ENCODE data around the gene PI4KB.

The PI4KB gene

DNA sequence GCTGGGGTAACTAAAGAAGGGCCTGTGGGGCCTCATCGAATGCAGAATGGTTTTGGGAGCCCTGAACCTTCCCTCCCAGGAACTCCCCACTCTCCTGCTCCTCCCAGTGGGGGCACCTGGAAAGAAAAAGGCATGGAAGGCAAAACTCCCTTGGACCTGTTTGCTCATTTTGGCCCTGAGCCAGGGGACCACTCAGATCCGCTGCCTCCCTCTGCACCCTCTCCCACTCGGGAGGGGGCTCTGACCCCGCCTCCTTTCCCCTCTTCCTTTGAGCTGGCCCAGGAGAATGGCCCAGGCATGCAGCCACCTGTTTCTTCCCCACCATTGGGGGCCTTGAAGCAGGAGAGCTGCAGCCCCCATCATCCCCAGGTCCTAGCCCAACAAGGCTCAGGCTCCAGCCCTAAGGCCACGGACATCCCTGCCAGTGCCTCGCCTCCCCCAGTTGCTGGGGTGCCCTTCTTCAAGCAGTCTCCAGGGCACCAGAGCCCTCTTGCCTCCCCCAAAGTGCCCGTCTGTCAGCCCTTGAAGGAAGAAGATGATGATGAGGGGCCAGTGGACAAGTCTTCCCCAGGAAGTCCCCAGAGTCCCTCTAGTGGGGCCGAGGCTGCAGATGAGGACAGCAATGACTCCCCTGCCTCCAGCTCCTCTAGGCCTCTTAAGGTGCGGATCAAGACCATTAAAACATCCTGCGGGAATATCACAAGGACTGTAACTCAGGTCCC is 40.4 kb downstream of the PI4KB start:
- H3K4me3 ChIP-seq (ENCODE audit: low read length, poor library complexity, severe bottlenecking) = no peak overlapping the region
- peaks cover 49% of the 10 kb centered on the region; the same call in 1 of the 2 replicates for H3K36me3 ChIP-seq (ENCODE audit: insufficient read depth, low read length)
- H3K9me2 ChIP-seq (replicated peaks; ENCODE audit: low read depth, low read length) = no peaks in the 10 kb centered on the region
- no peak overlapping the region for H3K9ac ChIP-seq (ENCODE audit: low read depth, low read length, poor library complexity, severe bottlenecking)
- H3K4me1 ChIP-seq (ENCODE audit: insufficient read depth, low read length, poor library complexity, severe bottlenecking) = peaks cover 15% of the 10 kb centered on the region
- H3K9me3 ChIP-seq (ENCODE audit: insufficient read depth, low read depth, low read length) = no peaks in the 10 kb centered on the region
- TF ChIP-seq EZH2phosphoT487 (IDR thresholded peaks at IDR 0.05; ENCODE audit: borderline replicate concordance) = no peak
- TF ChIP-seq, protein P1, sequence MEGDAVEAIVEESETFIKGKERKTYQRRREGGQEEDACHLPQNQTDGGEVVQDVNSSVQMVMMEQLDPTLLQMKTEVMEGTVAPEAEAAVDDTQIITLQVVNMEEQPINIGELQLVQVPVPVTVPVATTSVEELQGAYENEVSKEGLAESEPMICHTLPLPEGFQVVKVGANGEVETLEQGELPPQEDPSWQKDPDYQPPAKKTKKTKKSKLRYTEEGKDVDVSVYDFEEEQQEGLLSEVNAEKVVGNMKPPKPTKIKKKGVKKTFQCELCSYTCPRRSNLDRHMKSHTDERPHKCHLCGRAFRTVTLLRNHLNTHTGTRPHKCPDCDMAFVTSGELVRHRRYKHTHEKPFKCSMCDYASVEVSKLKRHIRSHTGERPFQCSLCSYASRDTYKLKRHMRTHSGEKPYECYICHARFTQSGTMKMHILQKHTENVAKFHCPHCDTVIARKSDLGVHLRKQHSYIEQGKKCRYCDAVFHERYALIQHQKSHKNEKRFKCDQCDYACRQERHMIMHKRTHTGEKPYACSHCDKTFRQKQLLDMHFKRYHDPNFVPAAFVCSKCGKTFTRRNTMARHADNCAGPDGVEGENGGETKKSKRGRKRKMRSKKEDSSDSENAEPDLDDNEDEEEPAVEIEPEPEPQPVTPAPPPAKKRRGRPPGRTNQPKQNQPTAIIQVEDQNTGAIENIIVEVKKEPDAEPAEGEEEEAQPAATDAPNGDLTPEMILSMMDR (conservative IDR thresholded peaks at IDR 0.05; ENCODE audit: low read length) = no peak
- H3K27me3 ChIP-seq (ENCODE audit: insufficient read depth, low read length, poor library complexity, severe bottlenecking) = no peaks in the 10 kb centered on the region
- no peak overlapping the region for H2AFZ ChIP-seq (ENCODE audit: low read length)
- H3K4me2 ChIP-seq (ENCODE audit: low read depth, low read length, poor library complexity, severe bottlenecking) = no peak overlapping the region
- H3K79me2 ChIP-seq (ENCODE audit: insufficient read depth, low read length) = peaks cover 44% of the 10 kb centered on the region
- H4K20me1 ChIP-seq (ENCODE audit: insufficient read depth, low read length, poor library complexity, severe bottlenecking) = peaks cover 37% of the 10 kb centered on the region
- H3F3A ChIP-seq (ENCODE audit: low read depth) = no peaks in the 10 kb centered on the region

DNA sequence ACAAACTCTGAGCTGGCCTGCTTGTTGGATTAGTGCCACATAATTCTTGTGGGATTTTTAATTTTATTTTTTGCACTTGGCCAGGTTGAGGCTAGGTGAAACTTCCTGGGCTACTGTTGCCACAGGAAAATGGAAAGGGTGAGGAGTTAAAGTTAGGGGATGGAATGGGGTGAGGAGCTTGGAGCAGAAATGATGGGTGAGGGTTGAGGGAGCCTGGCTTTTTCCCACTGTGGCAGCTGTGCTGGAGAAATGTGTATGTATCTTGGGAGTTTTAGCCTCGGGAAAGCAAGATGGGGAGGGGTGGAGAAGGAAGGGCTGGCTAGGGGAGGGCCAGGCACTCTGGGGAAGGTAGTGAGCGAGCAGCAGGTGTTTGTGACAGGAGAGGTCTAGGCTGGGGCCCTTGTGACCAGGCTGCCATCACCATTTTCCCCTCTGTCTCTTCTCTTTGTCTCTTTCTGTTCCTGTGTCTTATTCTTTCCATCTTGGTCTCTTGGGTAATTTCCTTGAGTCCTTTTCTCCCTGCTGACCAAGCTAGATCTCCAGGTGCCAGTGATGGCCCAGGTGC is 43.1 kb downstream of the PI4KB start:
- TF ChIP-seq, protein P1 (conservative IDR thresholded peaks at IDR 0.05; ENCODE audit: low read length) = no peak
- TF ChIP-seq EZH2phosphoT487 (IDR thresholded peaks at IDR 0.05; ENCODE audit: borderline replicate concordance) = no peak
- Histone ChIP-seq H3K9me2 (replicated peaks; ENCODE audit: low read depth, low read length) (no peaks in the 10 kb centered on the region), H3K4me1 (ENCODE audit: insufficient read depth, low read length, poor library complexity, severe bottlenecking) (peaks cover 19% of the 10 kb centered on the region), H3K4me3 (ENCODE audit: low read length, poor library complexity, severe bottlenecking) (peak overlapping the region; percentile 89), H2AFZ (ENCODE audit: low read length) (no peak overlapping the region), H3K9ac (ENCODE audit: low read depth, low read length, poor library complexity, severe bottlenecking) (peak overlapping the region; percentile 91), H3K4me2 (ENCODE audit: low read depth, low read length, poor library complexity, severe bottlenecking) (peak overlapping the region; percentile 96), H4K20me1 (ENCODE audit: insufficient read depth, low read length, poor library complexity, severe bottlenecking) (peaks cover 37% of the 10 kb centered on the region), H3K9me3 (ENCODE audit: insufficient read depth, low read depth, low read length) (no peaks in the 10 kb centered on the region), H3F3A (ENCODE audit: low read depth) (peaks cover 3% of the 10 kb centered on the region; the same call in 1 of the 2 replicates), H3K27me3 (ENCODE audit: insufficient read depth, low read length, poor library complexity, severe bottlenecking) (no peaks in the 10 kb centered on the region), H3K79me2 (ENCODE audit: insufficient read depth, low read length) (peaks cover 44% of the 10 kb centered on the region), H3K36me3 (ENCODE audit: insufficient read depth, low read length) (peaks cover 32% of the 10 kb centered on the region; the same call in 1 of the 2 replicates)

DNA sequence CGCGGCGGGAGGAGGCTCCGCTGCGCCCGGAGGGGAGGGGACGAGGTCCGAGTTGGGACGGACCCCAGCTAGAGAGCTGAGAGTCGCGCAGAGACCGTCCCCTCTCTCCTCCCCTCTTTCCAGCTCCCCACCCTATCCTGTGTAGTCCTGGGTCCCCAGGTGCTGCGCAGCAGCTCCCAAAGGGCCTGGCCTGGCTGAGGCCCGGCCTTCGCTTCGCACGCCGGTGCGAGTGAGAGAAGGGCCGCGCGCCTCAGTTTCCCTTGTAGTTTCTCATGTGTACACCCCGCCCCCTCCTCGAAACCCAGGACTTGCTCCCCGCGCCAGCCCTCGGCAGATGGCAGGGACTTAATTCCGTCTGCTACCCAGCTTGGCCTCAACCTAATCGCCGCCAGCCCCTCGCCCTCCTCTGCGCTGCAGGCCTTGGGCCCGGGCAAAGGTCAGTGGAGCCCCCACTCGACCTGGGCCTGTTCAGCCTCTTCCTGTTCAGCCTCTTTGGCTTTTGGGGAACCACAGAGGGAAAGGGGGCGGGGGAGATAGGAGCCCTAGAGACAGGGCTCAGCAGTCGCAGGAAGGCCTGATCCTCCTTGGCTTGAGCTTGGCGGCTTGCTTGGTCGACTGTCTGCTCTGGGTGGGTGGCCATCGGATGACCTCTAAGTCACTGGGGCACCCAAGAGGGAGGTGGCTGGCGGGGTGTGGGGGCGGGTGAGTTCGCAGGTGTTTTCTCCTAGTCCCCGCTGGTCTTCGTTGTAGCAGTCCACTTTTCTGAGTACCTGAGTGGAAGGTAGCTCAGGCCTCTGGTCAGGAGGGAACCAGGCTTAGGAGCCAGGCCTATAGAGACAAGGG is 44.1 kb downstream of the PI4KB start:
- no peaks in the 10 kb centered on the region for H3K27me3 ChIP-seq (ENCODE audit: insufficient read depth, low read length, poor library complexity, severe bottlenecking)
- peaks cover 40% of the 10 kb centered on the region for H3K79me2 ChIP-seq (ENCODE audit: insufficient read depth, low read length)
- peak overlapping the region; percentile 89 for H3K4me3 ChIP-seq (ENCODE audit: low read length, poor library complexity, severe bottlenecking)
- H2AFZ ChIP-seq (ENCODE audit: low read length) = peak overlapping the region; percentile 68
- peaks cover 22% of the 10 kb centered on the region; the same call in 1 of the 2 replicates for H3K36me3 ChIP-seq (ENCODE audit: insufficient read depth, low read length)
- H3F3A ChIP-seq (ENCODE audit: low read depth) = peaks cover 3% of the 10 kb centered on the region; the same call in 1 of the 2 replicates
- no peaks in the 10 kb centered on the region for H3K9me2 ChIP-seq (replicated peaks; ENCODE audit: low read depth, low read length)
- peak overlapping the region; percentile 96 for H3K4me2 ChIP-seq (ENCODE audit: low read depth, low read length, poor library complexity, severe bottlenecking)
- peak overlapping the region; percentile 91 for H3K9ac ChIP-seq (ENCODE audit: low read depth, low read length, poor library complexity, severe bottlenecking)
- peaks cover 19% of the 10 kb centered on the region for H3K4me1 ChIP-seq (ENCODE audit: insufficient read depth, low read length, poor library complexity, severe bottlenecking)
- peaks cover 35% of the 10 kb centered on the region for H4K20me1 ChIP-seq (ENCODE audit: insufficient read depth, low read length, poor library complexity, severe bottlenecking)
- TF ChIP-seq, protein P1 (conservative IDR thresholded peaks at IDR 0.05; ENCODE audit: low read length) = no peak
- TF ChIP-seq EZH2phosphoT487 (IDR thresholded peaks at IDR 0.05; ENCODE audit: borderline replicate concordance) = no peak
- H3K9me3 ChIP-seq (ENCODE audit: insufficient read depth, low read depth, low read length) = no peaks in the 10 kb centered on the region

All from Loucy (cell line).